ENCODE measurements around the gene SLC43A1.
"Not testable (repeated sequence)": the region's sequence is repeated elsewhere in the genome, so short reads cannot be mapped to it uniquely, and the experiment has no call there.

The SLC43A1 gene

DNA sequence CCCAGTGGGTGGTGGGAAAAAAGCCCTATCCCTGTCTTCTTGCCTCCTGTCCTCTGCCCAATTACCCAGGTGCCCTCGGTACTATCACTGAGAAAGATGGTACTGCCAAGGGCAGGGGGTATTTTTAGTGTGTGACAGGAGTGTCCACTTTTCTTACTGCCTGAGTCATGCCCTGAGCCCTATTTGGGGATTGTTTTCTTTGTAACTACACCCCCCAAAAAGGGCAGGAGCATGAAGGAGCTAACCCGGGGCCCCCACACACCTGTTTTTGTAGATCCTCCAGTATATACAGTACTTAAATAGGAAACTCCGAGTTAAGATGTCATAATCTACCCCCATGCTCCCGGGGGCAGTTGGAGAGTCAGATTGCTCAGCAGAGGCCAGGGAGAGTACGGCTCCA is 25.7 kb upstream of the SLC43A1 start:
- no peak overlapping the region for H3K4me3 ChIP-seq (ENCODE audit: low read length)
- no peak for TF ChIP-seq ZNF274 (IDR thresholded peaks at IDR 0.05; ENCODE audit: low read depth, low read length)

DNA sequence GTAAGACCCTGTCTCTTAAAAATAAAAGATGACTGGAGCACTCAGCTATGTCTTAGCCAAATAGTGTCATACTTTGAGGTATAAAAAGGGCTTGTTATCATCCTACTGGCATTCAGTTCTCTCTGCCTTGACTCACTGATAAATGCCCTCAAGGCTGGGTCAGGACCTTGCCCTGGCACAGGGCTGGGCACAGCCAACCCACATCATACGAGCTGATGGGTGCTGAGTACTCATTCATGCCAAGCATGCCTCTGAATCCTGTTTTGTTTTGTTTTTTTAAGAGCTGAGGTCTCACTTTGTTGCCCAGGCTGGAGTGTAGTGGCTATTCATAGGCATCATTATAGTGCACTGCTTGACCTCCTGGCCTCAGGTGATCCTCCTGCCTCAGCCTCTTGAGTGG is 23.8 kb upstream of the SLC43A1 start:
- TF ChIP-seq ZNF274 (IDR thresholded peaks at IDR 0.05; ENCODE audit: low read depth, low read length), result no peak
- no peak overlapping the region for H3K4me3 ChIP-seq (ENCODE audit: low read length)

DNA sequence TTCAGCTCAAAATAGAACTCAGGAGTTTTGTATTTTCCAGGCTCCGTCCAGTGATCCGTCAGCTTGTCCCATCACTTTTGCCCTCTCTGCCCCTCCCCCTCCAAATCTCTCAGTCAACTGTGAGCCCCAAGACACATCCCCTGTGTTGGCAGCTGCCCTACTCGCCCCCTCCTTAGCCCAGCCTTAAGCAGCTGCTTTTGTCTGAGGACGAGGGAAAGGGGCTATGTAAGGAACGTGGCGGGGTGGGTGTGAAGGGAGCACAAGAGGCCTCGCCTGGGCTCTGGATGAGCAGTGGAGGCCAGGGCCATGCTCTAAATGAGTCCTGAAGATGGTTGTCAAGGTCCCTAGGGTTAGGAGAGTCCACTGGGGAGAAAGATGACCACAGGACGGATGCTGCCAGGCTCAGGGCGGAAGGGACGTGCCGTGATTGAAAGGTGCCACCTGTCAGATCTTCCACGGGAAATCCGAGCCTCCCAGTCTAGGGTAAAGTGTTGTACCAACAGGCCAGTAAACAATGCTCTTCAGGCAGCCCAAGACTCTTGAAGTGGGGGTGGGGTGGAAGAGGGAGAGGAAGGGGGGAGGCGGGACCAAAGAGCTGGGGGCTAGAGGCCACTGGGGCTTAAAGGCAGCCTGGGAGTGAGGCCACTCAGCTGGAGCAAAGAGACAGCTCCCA is 21.6 kb upstream of the SLC43A1 start, which contains the start of gene SMTNL1:
Gene SMTNL1 (plus strand): TSS at position 649 of the 673 bp plus-strand sequence. CDS start 5,048 bp downstream, outside the sequence.
- no peak for TF ChIP-seq ZNF274 (IDR thresholded peaks at IDR 0.05; ENCODE audit: low read depth, low read length)
- no peak within 1 kb of the TSS for H3K4me3 ChIP-seq (ENCODE audit: low read length)

DNA sequence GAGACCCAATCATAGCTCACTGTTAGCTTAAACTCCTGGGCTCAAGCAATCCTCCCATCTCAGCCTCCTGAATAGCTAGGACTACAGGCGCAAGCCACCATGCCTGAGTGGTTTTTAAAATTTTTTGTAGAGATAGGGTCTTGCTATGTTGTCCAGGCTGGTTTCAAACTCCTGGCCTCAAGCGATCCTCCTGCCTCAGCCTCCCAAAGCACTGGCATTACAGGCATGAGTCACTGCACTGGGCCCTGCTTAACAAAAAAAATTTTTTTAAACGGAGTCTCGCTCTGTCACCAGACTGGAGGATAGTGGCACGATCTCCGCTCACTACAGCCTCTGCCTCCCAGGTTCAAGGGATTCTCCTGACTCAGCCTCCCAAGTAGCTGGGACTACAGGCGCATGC is 18.9 kb upstream of the SLC43A1 start:
- not testable (repeated sequence) for H3K4me3 ChIP-seq (ENCODE audit: low read length)

DNA sequence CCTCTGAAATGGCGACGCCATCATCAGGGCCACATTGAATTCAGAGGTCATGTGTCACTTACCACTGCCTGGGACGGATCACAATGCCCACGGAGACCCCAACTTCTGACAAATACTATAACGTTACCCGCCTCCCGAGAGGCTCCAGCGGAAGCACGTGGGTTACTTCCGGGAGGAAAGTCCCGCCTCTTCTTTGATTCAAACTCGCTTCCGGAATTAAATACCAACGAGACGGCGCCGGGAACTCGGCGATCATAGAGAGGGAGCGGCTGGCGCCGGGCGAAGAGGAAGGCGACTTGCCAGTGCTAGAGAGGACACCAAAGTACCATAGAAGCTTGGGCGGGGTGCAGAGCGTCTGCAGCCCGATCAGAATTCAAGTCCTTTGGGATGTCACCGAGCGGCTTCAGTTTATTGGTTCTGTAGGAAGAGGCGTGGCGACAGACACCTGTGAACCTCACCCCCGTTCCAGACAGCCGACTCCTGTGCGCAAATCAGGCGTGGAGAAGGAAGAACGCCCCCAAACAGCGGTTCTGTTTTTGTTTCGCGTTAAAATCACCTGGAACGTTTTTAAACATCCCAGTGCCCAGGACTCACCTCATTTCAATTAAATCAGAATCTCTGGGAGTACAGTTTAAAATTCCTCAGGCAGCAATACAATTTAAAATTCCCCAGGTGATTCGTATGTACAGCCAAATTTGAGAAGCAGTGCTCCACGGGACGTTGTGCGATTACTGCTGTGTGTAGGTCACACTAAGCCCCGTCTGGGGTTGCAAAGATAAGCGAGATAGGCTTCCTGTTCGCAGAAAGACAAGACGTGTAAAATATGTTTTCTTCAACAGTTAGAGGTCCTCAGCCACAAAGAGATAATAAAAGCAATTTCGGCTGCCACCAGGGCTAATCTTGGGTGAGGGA is 15.3 kb upstream of the SLC43A1 start, which contains the start of gene TIMM10:
Gene TIMM10 (minus strand): TSS at position 159 of the 912 bp plus-strand sequence. CDS start 565 bp downstream, outside the sequence.
- no peak for TF ChIP-seq ZNF274 (IDR thresholded peaks at IDR 0.05; ENCODE audit: low read depth, low read length)
- peak within 1 kb of the TSS; percentile 81 for H3K4me3 ChIP-seq (ENCODE audit: low read length)

DNA sequence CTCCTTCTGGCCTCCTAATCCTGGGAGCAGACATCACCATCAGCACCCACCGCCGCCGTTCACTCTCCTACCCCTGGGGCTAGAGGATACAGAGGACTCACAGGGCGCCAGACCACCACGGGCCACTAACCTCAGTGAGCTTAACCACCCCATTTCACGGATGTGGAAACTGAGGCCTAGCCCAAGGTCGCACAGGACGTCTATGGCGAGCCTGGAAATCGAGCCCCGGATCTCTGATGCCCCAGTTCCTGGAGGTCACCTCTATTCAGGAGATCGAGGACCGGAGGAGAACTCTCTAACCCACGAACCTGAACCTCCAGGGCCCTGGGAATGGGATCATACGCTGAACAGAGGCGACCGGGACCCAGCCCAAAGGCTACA is 14.7 kb upstream of the SLC43A1 start:
- peak overlapping the region; percentile 72 for H3K4me3 ChIP-seq (ENCODE audit: low read length)
- TF ChIP-seq ZNF274 (IDR thresholded peaks at IDR 0.05; ENCODE audit: low read depth, low read length), result no peak

DNA sequence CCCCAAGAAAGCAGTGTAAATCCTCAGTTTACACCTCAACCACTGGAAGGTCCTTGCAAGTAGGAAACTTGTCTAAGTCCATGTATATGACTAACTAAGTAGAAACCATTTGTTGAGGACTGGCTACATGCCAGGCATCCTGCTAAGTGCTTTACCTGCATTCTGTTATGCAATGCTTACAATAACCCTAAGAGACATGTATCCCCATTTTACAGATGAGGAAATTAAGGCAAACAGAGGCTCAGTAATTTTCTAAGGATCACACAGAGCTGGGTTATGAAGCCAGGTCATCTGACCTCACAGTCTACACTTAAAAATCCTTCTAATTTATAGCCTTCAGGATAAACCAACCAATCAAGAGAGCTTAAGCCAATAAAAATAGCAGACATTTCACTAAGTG is 13.5 kb upstream of the SLC43A1 start:
- no peak for TF ChIP-seq ZNF274 (IDR thresholded peaks at IDR 0.05; ENCODE audit: low read depth, low read length)
- H3K4me3 ChIP-seq (ENCODE audit: low read length), result no peak overlapping the region

DNA sequence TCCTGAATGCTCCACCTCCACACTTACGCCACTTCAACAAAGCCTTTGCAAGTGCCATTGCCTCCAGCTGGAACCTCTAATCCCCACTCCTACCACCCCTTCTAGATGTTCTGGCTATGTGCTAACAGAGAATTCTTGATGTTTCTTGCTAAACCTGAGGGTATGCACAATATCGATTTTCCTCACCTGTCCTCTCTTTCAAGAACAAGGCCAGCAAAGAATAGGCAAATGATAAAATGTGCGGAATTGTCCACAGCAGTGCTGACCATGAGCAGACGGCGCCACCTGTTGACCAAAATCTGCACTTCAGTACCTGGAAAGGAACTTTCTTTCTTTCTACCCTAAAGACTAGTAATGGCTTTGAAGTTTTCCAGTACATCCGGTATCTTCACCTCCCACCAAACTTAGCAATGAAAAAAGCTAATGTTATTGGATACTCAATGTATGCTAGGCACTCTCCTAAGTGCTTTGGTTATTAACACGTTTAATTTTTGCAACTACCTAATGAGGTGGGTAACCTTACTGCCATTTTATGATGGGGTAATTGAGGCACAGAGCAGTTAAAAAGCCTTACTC is 11.6 kb upstream of the SLC43A1 start:
- no peak for TF ChIP-seq ZNF274 (IDR thresholded peaks at IDR 0.05; ENCODE audit: low read depth, low read length)
- H3K4me3 ChIP-seq (ENCODE audit: low read length), result no peak overlapping the region

DNA sequence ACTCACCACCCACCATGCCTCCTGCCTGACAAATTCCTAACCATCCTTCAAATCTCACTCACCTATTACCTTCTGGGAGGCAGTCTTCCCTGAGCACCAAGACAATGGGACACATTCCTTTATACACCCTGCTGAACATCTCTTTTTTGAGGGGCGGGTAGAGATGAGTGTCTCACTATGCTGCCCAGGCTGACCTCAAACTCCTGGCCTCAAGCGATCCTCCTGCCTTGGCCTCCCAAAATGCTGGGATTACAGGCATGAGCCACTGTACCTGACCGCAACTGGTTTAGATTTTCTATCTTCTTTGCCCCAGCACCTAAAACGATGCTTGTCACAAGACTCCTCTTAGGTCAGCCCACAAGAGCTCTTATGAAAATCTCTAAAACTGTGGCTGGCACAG is 7.9 kb upstream of the SLC43A1 start:
- no peak for TF ChIP-seq ZNF274 (IDR thresholded peaks at IDR 0.05; ENCODE audit: low read depth, low read length)

DNA sequence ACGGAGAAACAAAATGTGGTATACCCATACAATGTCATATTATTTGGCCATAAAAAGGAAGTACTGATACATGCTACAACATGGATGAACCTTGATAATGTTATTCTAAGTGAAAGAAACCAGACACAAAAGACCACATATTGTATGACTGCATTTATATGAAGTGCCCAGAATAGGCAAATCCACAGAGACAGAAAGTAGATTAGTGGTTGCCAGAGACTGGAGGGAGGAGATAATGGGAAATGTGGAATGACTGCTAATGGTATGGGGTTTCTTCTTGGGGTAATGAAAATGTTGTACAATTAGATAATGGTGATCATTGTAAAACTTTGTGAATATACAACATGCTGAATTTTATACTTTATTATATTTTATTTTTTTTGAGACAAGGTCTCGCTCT is 5.6 kb upstream of the SLC43A1 start:
- TF ChIP-seq ZNF274 (IDR thresholded peaks at IDR 0.05; ENCODE audit: low read depth, low read length), result no peak
- no peak overlapping the region for H3K4me3 ChIP-seq (ENCODE audit: low read length)

More for the DNA sequence above, 7.9 kb upstream of the SLC43A1 start:
- no peak overlapping the region for H3K4me3 ChIP-seq (ENCODE audit: low read length)

DNA sequence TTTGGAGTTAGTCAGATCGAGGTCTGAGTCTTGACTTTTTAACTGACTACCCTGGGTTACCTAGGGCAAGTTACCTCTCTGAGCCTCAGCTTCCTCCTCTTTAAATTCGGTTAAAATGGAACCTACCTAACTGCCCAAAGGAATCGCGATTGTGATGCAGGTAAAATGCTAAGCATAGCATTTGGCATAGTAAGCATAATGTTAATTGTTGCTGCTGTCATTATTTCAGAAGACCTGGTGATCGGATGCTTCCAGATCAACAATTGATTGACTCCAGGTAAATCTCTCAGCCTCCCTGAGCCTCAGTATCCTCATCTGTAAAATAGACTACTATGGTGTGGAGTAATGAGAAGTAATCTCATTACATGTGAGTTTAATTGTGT is 550 bp upstream of the SLC43A1 start:
- no peak for TF ChIP-seq ZNF274 (IDR thresholded peaks at IDR 0.05; ENCODE audit: low read depth, low read length)

DNA sequence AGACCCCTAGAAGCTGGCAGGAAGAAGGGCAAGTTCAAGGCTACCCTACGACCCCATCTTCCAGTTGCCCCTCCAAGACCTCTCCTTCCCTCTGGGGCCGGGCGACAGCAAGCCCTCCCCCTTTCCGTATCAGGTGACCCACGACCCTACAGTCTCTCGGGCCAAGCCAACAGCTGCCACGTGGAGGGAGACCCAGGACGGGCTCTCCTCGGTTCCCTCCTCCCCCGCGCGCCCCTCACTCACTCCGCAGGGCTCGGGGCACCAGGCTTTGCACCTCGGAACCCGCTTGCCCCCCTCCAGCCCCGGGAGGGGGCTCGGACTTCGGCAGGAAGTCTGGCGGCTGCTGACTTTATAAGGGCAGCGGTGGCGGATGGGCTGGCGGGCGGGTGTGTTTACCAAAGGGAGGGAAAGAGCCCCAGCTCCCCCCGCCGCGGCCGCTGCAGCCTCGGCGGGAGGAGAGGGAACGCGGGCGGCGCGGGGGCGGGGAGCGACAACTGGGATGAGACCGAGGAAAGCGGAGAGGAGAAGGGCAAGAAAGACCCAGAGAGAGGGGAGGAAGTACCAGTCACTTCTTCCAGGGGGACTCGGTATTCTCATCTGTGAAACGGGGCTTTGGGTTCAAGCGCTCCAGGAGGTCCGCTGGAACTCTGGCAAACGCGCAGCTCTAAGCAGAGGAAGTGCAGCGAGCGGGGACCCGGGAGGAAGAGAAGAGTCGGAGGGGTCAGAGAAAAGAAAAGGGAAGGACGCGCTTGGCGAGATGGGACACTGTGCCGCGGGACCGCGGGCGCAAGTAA is 767 bp downstream of the SLC43A1 start:
- TF ChIP-seq ZNF274 (IDR thresholded peaks at IDR 0.05; ENCODE audit: low read depth, low read length), result no peak
- peak overlapping the region; percentile 88 for H3K4me3 ChIP-seq (ENCODE audit: low read length)

More for the DNA sequence above, 550 bp upstream of the SLC43A1 start:
- peak overlapping the region; percentile 88 for H3K4me3 ChIP-seq (ENCODE audit: low read length)

DNA sequence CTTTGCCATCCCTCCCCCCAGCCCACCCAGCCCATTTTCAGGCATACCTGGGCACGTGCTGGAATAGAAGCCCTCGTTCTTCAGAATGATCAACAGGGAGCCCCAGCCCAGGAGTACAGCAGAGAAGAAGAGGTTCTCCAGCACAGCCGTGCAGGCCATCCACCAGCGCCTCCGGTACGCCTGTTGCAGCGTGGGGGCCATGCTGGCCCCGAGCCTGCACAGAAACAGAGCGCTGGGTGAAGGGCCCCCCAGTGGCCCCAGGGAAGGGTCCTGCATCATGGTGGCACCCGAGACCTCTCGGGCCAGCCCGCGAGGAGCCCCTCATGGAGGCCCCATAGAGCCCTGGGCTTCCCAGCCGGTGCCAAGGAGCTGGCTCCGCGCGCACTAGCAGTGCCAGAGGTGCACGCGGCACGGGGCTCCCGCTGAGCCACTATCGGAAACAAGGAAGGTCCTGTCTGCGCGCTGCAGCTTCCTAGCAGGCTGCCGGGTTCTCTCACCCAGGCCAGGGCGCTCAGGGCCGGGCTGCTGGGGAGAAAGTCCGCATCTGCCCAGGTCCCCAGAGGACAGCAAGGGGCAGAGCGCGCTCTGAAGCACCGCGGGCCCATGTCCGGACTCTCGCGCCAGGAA is 1.5 kb downstream of the SLC43A1 start:
- peak overlapping the region; percentile 88; the same call in 1 of the 2 replicates for H3K4me3 ChIP-seq (ENCODE audit: low read length)
- no peak for TF ChIP-seq ZNF274 (IDR thresholded peaks at IDR 0.05; ENCODE audit: low read depth, low read length)
